ENCODE measurements around the gene DDX18. TPM values are rescaled to one million over a fixed set of nuclear protein-coding genes. Genes with fewer than 3 reads are reported as not detected.

Gene DDX18
- total RNA-seq, 2 experiments from 2014 or later, result 68.5 to 160 TPM

GRCh38 chr2:117850461-117850860 is 36.0 kb downstream of the DDX18 start:
- Histone ChIP-seq H2AFZ (ENCODE audit: low read length) (peak overlapping the region; percentile 69), H3K27ac (ENCODE audit: low read depth, low read length, poor library complexity, severe bottlenecking) (no peak overlapping the region), H4K20me1 (ENCODE audit: insufficient read depth, low read length) (no peaks in the 10 kb centered on the region), H3K4me3 (ENCODE audit: low read depth, low read length, poor library complexity, severe bottlenecking) (no peak overlapping the region), H3K4me2 (ENCODE audit: low read length) (peak overlapping the region; percentile 32), H3K9me2 (ENCODE audit: insufficient read depth, low read length) (no peaks in the 10 kb centered on the region), H3K4me1 (ENCODE audit: insufficient read depth, low read length, poor library complexity, severe bottlenecking) (peaks cover 30% of the 10 kb centered on the region), H3K9me3 (ENCODE audit: low read length) (peaks cover 8% of the 10 kb centered on the region; the same call in 1 of the 2 replicates), H3K79me2 (ENCODE audit: insufficient read depth, low read depth, low read length) (no peaks in the 10 kb centered on the region), H3K36me3 (ENCODE audit: insufficient read depth, low read length) (no peaks in the 10 kb centered on the region; the same call in 1 of the 2 replicates)
- ChIA-PET CTCF (ENCODE audit: unreplicated experiment) (interaction anchor here (1.4 kb wide), 1 partner anchor 69 kb away, joined by 4 read pairs; no protein-coding TSS in a partner anchor), POLR2A (interaction anchor here (1.0 kb wide), 1 partner anchor 11 kb away, joined by 4 read pairs; no protein-coding TSS in a partner anchor)
- no peak for DNase-seq (ENCODE audit: low spot score)
- intact Hi-C loops (cut with micrococcal nuclease; ENCODE audit: unreplicated experiment), result no loop called here
- TF ChIP-seq EZH2phosphoT487 (IDR thresholded peaks at IDR 0.05; ENCODE audit: borderline replicate concordance, low read depth, low read length), result no peak
- no peak for TF ChIP-seq CTCF (conservative IDR thresholded peaks at IDR 0.05; ENCODE audit: low read length)
- BruUV-seq (replicated peaks), result no TSS peak

GRCh38 chr2:117851969-117852368 is 37.5 kb downstream of the DDX18 start:
- H2AFZ ChIP-seq (ENCODE audit: low read length), result peak overlapping the region; percentile 72
- H3K4me3 ChIP-seq (ENCODE audit: low read depth, low read length, poor library complexity, severe bottlenecking), result no peak overlapping the region
- no peaks in the 10 kb centered on the region for H3K9me2 ChIP-seq (ENCODE audit: insufficient read depth, low read length)
- H3K27ac ChIP-seq (ENCODE audit: low read depth, low read length, poor library complexity, severe bottlenecking), result no peak overlapping the region
- intact Hi-C loops (cut with micrococcal nuclease; ENCODE audit: unreplicated experiment), result no loop called here
- no peaks in the 10 kb centered on the region for H4K20me1 ChIP-seq (ENCODE audit: insufficient read depth, low read length)
- H3K9me3 ChIP-seq (ENCODE audit: low read length), result peaks cover 8% of the 10 kb centered on the region; the same call in 1 of the 2 replicates
- H3K4me2 ChIP-seq (ENCODE audit: low read length), result no peak overlapping the region
- no peak for DNase-seq (ENCODE audit: low spot score)
- H3K79me2 ChIP-seq (ENCODE audit: insufficient read depth, low read depth, low read length), result no peaks in the 10 kb centered on the region
- TF ChIP-seq CTCF (conservative IDR thresholded peaks at IDR 0.05; ENCODE audit: low read length) (no peak), EZH2phosphoT487 (IDR thresholded peaks at IDR 0.05; ENCODE audit: borderline replicate concordance, low read depth, low read length) (no peak)
- ChIA-PET POLR2A (interaction anchor here (1.1 to 2.0 kb wide), 2 partner anchors 11 to 13 kb away, joined by 3 to 6 read pairs; no protein-coding TSS in a partner anchor), CTCF (ENCODE audit: unreplicated experiment) (no interaction called here)
- H3K36me3 ChIP-seq (ENCODE audit: insufficient read depth, low read length), result no peaks in the 10 kb centered on the region; the same call in 1 of the 2 replicates
- no TSS peak for BruUV-seq (replicated peaks)
- peaks cover 30% of the 10 kb centered on the region for H3K4me1 ChIP-seq (ENCODE audit: insufficient read depth, low read length, poor library complexity, severe bottlenecking)

DNA sequence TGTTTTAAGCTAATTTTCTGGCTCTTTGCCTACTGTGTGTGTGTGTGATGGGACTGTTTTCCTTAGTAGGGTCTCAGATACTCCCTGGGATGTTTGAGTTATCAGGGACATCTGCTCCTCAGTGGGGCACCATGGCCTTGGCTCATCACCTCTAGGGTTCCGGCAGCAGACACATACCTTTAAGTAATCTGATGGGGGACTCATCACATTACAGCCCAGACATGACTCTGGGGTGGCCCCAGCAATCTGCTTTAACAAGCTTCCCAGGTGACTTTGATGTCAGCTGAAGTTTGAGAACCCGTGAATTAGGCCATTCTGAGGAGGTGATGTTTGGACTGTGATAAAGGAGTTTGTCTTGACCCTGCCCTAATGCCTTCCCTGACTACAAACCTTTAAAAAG is 38.8 kb downstream of the DDX18 start:
- POLR2A ChIA-PET, result interaction anchor here (0.6 to 2.0 kb wide), 3 partner anchors 9 to 25 kb away, joined by 3 to 6 read pairs (median 4); no protein-coding TSS in a partner anchor
- TF ChIP-seq CTCF (conservative IDR thresholded peaks at IDR 0.05; ENCODE audit: low read length) (no peak), EZH2phosphoT487 (IDR thresholded peaks at IDR 0.05; ENCODE audit: borderline replicate concordance, low read depth, low read length) (no peak)
- CTCF ChIA-PET (ENCODE audit: unreplicated experiment), result interaction anchor here (1.1 kb wide), 1 partner anchor 17 kb away, joined by 3 read pairs; no protein-coding TSS in a partner anchor
- Histone ChIP-seq H3K9me2 (ENCODE audit: insufficient read depth, low read length) (no peaks in the 10 kb centered on the region), H3K4me3 (ENCODE audit: low read depth, low read length, poor library complexity, severe bottlenecking) (no peak overlapping the region), H4K20me1 (ENCODE audit: insufficient read depth, low read length) (no peaks in the 10 kb centered on the region), H2AFZ (ENCODE audit: low read length) (no peak overlapping the region), H3K9me3 (ENCODE audit: low read length) (no peaks in the 10 kb centered on the region), H3K27ac (ENCODE audit: low read depth, low read length, poor library complexity, severe bottlenecking) (no peak overlapping the region), H3K4me2 (ENCODE audit: low read length) (no peak overlapping the region), H3K4me1 (ENCODE audit: insufficient read depth, low read length, poor library complexity, severe bottlenecking) (peaks cover 30% of the 10 kb centered on the region), H3K36me3 (ENCODE audit: insufficient read depth, low read length) (no peaks in the 10 kb centered on the region), H3K79me2 (ENCODE audit: insufficient read depth, low read depth, low read length) (no peaks in the 10 kb centered on the region)
- BruUV-seq (replicated peaks), result no TSS peak
- intact Hi-C loops (cut with micrococcal nuclease; ENCODE audit: unreplicated experiment), result no loop called here
- DNase-seq (ENCODE audit: low spot score), result no peak
